HPDE6-E6E7 (cell line): ENCODE measurements around the gene GRAMD4.

Experiments
- DNase-seq: peaks from one replicate; pipeline ENCODE4 v3.0.0; 2011; ENCODE audit warnings: missing footprints; ENCODE audit errors: extremely low spot score

The GRAMD4 gene

DNA sequence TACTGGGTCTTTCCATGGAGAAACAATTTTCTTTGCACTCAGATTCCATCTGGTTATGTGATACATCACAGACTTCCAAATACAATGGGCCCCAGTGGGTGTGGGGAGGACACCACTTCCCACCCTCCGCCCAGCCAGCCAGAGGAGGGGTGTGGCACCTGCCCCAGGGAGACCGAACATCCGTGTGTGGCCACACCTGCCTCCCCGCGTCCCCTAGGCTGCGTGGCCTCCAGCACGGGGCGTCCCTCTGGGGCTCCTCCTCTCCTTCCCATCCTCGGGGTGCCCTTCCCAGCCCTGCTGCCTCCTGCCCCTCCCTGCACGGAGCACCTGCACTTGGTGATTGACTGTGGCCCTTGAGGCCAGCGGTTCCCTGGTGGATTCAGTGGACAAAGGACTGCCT is 68.8 kb downstream of the GRAMD4 start:
- DNase-seq = no peak

- no peak for DNase-seq
Observed at GRCh38 chr22:46690146-46690545, 70.0 kb downstream of the GRAMD4 start.

GRCh38 chr22:46691571-46691970 is 71.4 kb downstream of the GRAMD4 start:
- DNase-seq = no peak

- DNase-seq = no peak
Observed at GRCh38 chr22:46693634-46694415, 73.6 kb downstream of the GRAMD4 start.

DNA sequence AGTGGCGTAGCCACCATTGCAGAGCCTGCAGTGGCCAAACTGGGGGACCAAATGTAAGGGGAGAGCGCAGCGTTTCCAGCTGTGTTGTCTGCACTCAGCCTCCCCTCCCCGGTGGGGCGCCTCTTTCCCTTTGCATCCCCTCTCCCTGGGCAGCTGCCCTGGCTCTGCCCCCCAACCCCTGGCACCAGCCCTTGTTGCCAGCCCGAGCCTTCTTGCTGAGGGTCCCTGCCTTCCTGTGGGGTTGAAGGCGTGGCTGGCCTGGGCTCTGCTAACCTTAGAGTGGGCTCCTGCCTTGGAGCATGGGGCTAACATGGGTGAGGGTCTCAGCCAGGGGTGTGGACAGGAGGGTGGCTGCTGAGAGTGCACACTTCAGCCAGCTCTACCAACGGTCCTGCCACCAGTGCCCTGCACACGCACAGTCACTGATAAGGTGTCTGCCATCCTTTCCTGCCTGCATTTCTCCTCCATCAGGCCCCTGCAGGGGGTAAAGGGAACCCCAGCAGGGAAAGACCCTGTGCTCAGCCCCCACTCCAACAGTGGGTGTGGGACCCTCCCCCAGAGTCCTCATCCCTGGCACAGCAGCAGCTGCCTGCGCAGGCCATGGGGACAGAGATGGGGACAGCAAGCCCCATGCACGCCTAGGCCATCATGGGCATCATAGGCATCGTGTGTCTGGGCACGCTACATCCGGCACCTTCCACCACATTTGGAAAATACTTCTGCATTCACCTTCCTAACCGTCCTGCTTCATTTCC is 74.4 kb downstream of the GRAMD4 start:
- no peak for DNase-seq

DNA sequence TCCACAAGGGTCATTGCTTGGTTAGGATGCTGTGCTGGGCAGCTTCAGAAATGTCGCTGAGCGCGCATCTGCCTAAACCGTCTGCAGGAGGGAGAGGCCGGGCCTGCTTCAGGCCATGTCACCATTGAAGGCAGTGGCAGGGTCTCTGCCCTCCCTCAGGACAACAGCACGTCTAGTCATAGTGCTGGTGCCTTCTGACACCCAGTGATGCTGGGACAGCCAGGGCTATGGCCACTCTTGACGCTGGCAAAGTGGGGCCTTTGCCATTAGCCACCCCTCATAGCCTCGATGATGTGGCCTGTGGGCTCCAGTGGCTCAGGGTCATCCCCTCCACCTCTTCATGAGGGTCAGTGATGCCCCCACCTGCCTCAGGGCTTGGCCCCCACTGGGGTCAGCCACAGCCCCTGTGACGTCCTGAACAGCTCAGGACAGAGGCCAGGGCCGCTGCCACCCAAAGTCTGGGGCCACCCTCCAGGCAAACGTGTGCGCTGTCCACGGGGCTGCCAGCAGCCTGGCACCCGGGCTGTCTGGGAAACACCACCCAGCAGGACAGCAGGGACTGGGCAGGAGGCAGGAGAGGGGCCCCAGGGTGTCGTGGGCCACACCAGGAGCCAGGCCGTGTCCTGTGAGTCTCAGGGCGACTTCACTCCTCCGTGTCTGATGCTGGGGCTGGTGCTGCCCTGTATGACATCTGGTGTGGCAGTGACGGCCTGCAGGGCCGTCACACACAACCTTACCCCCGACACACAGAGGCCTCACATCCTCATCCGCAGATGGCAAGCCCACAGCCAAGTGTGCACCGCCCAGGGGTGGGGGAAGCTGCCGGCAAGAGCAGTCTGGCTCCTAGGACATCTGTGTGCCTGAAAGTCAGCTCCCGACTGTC is 75.4 kb downstream of the GRAMD4 start:
- no peak for DNase-seq

DNA sequence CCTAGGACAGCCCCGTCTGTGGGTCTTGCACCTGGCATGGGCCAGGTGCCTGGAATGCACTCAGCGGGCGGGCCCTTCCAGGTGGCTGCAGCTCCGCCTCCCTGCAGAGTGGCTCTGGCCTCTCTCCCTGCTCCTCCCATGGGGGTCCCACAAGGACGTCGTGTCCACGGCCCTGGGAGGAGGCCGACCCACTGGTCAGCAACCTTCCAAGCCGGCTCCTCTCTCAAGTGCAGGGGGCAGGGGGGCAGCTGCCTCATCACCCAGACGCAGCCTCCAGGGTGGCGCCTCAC is 76.0 kb downstream of the GRAMD4 start:
- no peak for DNase-seq

DNA sequence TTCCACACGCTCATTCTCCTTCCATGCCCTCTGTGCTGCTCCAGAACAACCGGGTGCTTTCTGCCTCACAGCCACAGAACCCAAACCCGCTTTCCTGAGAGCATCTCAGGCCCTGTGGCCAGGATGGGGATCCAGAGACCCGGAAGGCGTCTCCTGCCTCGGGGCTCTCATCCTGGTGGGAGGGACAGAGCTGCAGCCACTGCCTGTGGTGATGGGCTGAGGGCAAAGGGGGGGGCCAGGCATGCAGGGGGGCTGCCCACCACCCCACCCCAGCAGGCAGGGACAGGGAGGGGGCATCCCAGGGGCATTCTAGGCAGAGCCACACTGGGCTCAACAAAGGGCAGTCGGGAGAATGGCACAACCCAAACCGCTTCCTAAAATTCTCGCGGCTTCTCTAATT is 76.4 kb downstream of the GRAMD4 start:
- no peak for DNase-seq

GRCh38 chr22:46697811-46698515 is 77.8 kb downstream of the GRAMD4 start:
- no peak for DNase-seq

DNA sequence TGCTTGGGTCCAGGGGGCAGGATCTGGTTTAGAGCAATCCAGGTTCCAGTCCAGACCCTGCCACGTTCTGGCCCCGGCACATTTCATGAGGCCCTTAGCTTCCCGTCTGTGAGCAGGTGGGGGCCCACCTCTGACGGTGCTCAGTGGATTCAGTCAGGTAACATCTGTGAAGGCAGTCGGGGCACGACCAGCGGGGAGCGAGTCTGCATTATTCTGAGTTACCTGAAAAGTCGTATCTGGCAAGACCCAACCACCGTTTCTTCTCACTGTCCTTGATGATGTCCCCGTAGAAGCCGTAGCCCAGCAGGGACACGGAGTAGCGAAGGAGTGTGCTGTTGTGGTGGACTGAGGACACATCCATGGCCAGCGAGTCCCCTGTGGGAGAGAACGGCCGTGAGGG is 78.9 kb downstream of the GRAMD4 start:
- DNase-seq = no peak

- no peak for DNase-seq
Observed at GRCh38 chr22:46701262-46701661, 81.1 kb downstream of the GRAMD4 start.

DNA sequence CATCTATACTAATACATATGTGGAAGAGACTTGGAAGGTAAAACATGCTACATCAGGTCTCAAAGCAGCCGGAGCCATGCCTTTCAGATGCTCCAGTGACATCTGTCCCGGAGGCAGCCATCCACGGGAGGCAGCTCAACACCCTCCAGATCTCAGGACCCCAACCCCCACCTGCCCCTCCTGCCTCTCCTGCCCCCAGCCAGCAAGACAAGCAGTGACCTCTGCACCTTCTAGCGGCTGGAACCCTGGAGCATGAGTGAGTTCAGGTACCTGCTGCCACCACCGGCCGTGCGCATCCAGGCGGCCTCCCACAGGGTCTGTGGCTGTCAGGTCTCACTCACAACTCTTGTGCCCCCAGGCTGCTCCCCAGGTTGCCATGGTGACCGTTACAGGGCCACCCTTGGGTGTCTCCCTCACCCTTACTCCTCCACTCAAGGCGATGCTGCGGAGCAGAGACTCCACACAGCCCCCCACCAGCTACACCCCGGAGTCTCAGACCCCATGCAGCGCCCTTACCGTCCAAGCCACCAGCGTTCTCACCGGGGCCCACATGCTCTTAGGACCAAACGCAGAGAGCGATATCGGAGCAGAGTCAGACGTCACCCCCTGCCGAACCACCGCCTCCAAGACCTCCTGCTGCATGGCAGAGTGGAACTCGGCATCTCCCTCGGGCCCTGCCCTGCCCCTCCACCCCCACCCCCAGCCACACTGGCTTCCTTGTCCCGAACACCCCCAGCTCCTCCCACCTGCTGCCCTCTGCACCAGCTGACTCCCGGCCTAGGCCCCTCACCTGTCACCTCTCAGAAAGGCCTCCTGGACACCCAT is 83.2 kb downstream of the GRAMD4 start:
- no peak for DNase-seq

GRCh38 chr22:46703996-46704370 is 83.8 kb downstream of the GRAMD4 start:
- DNase-seq = no peak

DNA sequence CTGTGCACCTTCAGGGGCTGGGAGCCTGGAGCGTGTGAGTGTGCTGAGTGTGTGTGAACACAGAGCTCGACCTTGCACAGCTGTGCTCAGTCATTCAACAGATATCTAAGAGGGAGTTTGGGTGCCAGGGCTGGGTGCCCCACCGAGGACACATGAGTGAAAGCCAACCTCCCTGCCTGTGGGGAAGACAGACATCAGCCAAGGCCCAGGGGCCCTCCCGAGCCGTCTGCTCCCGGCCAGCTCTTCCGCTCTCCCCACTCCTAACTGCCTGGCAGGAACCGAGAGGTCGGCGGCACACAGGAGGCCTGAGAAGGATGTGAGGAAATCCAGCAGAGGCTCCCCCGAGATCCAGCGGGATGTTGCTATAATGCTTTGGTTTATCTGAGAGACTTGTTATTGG is 85.9 kb downstream of the GRAMD4 start:
- DNase-seq = no peak

- DNase-seq = no peak
Observed at GRCh38 chr22:46707305-46707704, 87.1 kb downstream of the GRAMD4 start.

- DNase-seq = no peak
Observed at GRCh38 chr22:46707827-46708570, 87.8 kb downstream of the GRAMD4 start.

GRCh38 chr22:46708766-46709330 is 88.7 kb downstream of the GRAMD4 start:
- no peak for DNase-seq

DNA sequence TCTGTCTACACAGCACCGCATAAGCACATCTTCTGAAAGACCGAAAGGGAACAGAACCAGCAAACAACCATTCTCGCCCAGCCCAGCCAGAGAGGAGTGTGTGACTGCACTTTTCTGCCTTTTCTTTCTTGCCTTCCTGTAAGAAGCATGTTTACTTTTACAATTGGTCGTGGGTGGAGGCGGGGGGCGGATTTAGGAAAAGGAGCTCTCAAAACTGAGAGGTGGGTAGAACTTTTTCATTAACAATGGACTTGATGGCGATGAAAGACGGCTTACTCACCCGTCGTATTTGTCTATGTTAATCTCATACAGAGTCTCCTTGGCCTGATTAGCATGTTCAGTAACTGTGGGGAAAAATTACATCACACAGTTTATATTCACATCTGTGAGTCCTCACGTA is 90.6 kb downstream of the GRAMD4 start:
- DNase-seq = no peak

DNA sequence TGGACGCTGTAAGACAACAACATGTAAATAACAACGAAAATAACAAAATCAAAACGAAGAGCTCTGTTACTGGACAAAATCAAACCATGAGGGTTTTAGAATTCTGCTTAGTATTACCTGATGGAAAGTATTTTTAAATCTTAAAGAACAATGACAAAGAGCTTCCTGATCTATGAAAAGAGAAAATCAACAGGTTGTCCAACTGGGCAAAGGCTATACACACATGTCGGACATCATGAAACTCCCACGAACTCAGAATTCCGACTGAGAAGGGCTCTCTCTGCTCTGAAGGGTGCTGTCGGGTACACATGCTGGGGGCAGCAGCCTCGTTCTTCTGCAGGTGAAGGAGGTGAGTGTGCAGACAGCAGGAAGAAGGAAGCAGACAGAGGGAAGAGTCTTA is 92.1 kb downstream of the GRAMD4 start:
- DNase-seq = no peak

GRCh38 chr22:46714550-46714949 is 94.4 kb downstream of the GRAMD4 start:
- DNase-seq = no peak
